BLaER1 treated with 17β-estradiol and CSF1 and Interleukin-3, amounts not matched to agents 10 nM and 100 nM (cell line): ENCODE measurements around the gene TMEM181.

Source experiments
- H3K27ac ChIP-seq, 11 experiments: shearing (Covaris generic); formaldehyde crosslinking; 2 replicates each; pipeline ENCODE4 v1.8.1; 2022
- H3K27me3 ChIP-seq, 11 experiments: shearing (Covaris generic); formaldehyde crosslinking; 2 replicates each; pipeline ENCODE4 v1.8.1; 2022
- H3K36me3 ChIP-seq, 11 experiments: shearing (Covaris generic); formaldehyde crosslinking; 2 replicates each; pipeline ENCODE4 v1.8.1; 2022
- H3K4me1 ChIP-seq, 10 experiments: shearing (Covaris generic); formaldehyde crosslinking; 2 replicates each; pipeline ENCODE4 v1.8.1; 2022
- H3K4me2 ChIP-seq, 11 experiments: shearing (Covaris generic); formaldehyde crosslinking; 2 replicates each; pipeline ENCODE4 v1.8.1; 2022
- H3K4me3 ChIP-seq, 10 experiments: shearing (Covaris generic); formaldehyde crosslinking; 2 replicates each; pipeline ENCODE4 v1.8.1; 2022
- H3K9ac ChIP-seq, 11 experiments: shearing (Covaris generic); formaldehyde crosslinking; 2 replicates each; pipeline ENCODE4 v1.8.1; 2022
- H3K9me3 ChIP-seq, 11 experiments: shearing (Covaris generic); formaldehyde crosslinking; replicated peaks in 1 of 11; 2 replicates each; pipeline ENCODE4 v1.8.1; 2022
- H4K20me1 ChIP-seq, 11 experiments: shearing (Covaris generic); formaldehyde crosslinking; 2 replicates each; pipeline ENCODE4 v1.8.1; 2022
- Cebpa-rat ChIP-seq, 11 experiments: shearing (Covaris generic); IDR thresholded peaks; 2 replicates each; pipeline ENCODE4 v1.8.1; 2022

Gene TMEM181

GRCh38 chr6:158662607-158662953 lies 102.7 kb downstream of the TMEM181 start:
- no peak for TF ChIP-seq Cebpa-rat (IDR thresholded peaks at IDR 0.05)
- peak overlapping the region in 10 of 11 experiments; percentile 23 to 95 (median 66); a peak in 18 of 22 replicates for H3K4me2 ChIP-seq
- H3K27me3 ChIP-seq, result peaks cover 0 to 68% (median 65%) of the 10 kb centered on the region in 11 experiments; a peak in 20 of 22 replicates
- peaks cover 0 to 16% (median 0%) of the 10 kb centered on the region in 11 experiments; a peak in 7 of 22 replicates for H3K36me3 ChIP-seq
- peak overlapping the region in 4 of 11 experiments; percentile 62 to 71 (median 65); a peak in 6 of 22 replicates for H3K9ac ChIP-seq
- H4K20me1 ChIP-seq, result no peaks in the 10 kb centered on the region
- H3K27ac ChIP-seq, result peak overlapping the region in 6 of 11 experiments; percentile 47 to 97 (median 69); a peak in 9 of 22 replicates
- peaks cover 0 to 9% (median 0%) of the 10 kb centered on the region in 11 experiments; a peak in 1 of 22 replicates for H3K9me3 ChIP-seq
- peak overlapping the region in 3 of 10 experiments; percentile 41 to 49 (median 44); a peak in 7 of 20 replicates for H3K4me3 ChIP-seq
- peaks cover 18 to 88% (median 58%) of the 10 kb centered on the region in 10 experiments; a peak in 19 of 20 replicates for H3K4me1 ChIP-seq

- Histone ChIP-seq H3K27me3 (peaks cover 0 to 74% (median 70%) of the 10 kb centered on the region in 11 experiments; a peak in 20 of 22 replicates), H3K9me3 (peaks cover 0 to 9% (median 0%) of the 10 kb centered on the region in 11 experiments; a peak in 1 of 22 replicates), H3K4me2 (peak overlapping the region; percentile 23 to 95 (median 59); a peak in 20 of 22 replicates), H3K36me3 (peaks cover 0 to 16% (median 0%) of the 10 kb centered on the region in 11 experiments; a peak in 7 of 22 replicates), H3K9ac (peak overlapping the region in 6 of 11 experiments; percentile 10 to 71 (median 62); a peak in 10 of 22 replicates), H3K4me3 (peak overlapping the region in 4 of 10 experiments; percentile 41 to 51 (median 46); a peak in 9 of 20 replicates), H3K4me1 (peaks cover 18 to 92% (median 63%) of the 10 kb centered on the region in 10 experiments; a peak in 19 of 20 replicates), H4K20me1 (no peaks in the 10 kb centered on the region), H3K27ac (peak overlapping the region in 7 of 11 experiments; percentile 15 to 97 (median 69); a peak in 12 of 22 replicates)
- no peak for TF ChIP-seq Cebpa-rat (IDR thresholded peaks at IDR 0.05)
Observed at GRCh38 chr6:158662954-158663624, 103.2 kb downstream of the TMEM181 start.

- H3K9ac ChIP-seq, result peak overlapping the region in 5 of 11 experiments; percentile 36 to 71 (median 62); a peak in 8 of 22 replicates
- no peaks in the 10 kb centered on the region for H4K20me1 ChIP-seq
- H3K36me3 ChIP-seq, result peaks cover 0 to 16% (median 0%) of the 10 kb centered on the region in 11 experiments; a peak in 7 of 22 replicates
- TF ChIP-seq Cebpa-rat (IDR thresholded peaks at IDR 0.05), result no peak
- H3K27ac ChIP-seq, result peak overlapping the region in 6 of 11 experiments; percentile 47 to 97 (median 69); a peak in 10 of 22 replicates
- peaks cover 0 to 80% (median 76%) of the 10 kb centered on the region in 11 experiments; a peak in 20 of 22 replicates for H3K27me3 ChIP-seq
- peaks cover 0 to 9% (median 0%) of the 10 kb centered on the region in 11 experiments; a peak in 1 of 22 replicates for H3K9me3 ChIP-seq
- H3K4me1 ChIP-seq, result peaks cover 18 to 98% (median 69%) of the 10 kb centered on the region in 10 experiments; a peak in 19 of 20 replicates
- H3K4me3 ChIP-seq, result peak overlapping the region in 4 of 10 experiments; percentile 41 to 51 (median 46); a peak in 8 of 20 replicates
- peak overlapping the region in 9 of 11 experiments; percentile 23 to 95 (median 75); a peak in 16 of 22 replicates for H3K4me2 ChIP-seq
Observed at GRCh38 chr6:158663625-158664165, 103.8 kb downstream of the TMEM181 start.

GRCh38 chr6:158665332-158665731 lies 105.4 kb downstream of the TMEM181 start:
- peak overlapping the region in 6 of 11 experiments; percentile 88 to 99 (median 98); a peak in 10 of 22 replicates for H3K27ac ChIP-seq
- no peak overlapping the region for H3K4me3 ChIP-seq
- H3K4me1 ChIP-seq, result peaks cover 18 to 98% (median 65%) of the 10 kb centered on the region in 10 experiments; a peak in 19 of 20 replicates
- TF ChIP-seq Cebpa-rat (IDR thresholded peaks at IDR 0.05), result no peak
- peak overlapping the region in 7 of 11 experiments; percentile 74 to 95 (median 88); a peak in 12 of 22 replicates for H3K4me2 ChIP-seq
- peaks cover 0 to 91% (median 85%) of the 10 kb centered on the region in 11 experiments; a peak in 20 of 22 replicates for H3K27me3 ChIP-seq
- peaks cover 0 to 9% (median 0%) of the 10 kb centered on the region in 11 experiments; a peak in 1 of 22 replicates for H3K9me3 ChIP-seq
- H3K36me3 ChIP-seq, result peaks cover 0 to 21% (median 0%) of the 10 kb centered on the region in 11 experiments; a peak in 7 of 22 replicates
- no peaks in the 10 kb centered on the region for H4K20me1 ChIP-seq
- peak overlapping the region in 5 of 11 experiments; percentile 76 to 92 (median 86); a peak in 4 of 22 replicates for H3K9ac ChIP-seq

- peaks cover 0 to 80% (median 77%) of the 10 kb centered on the region in 11 experiments; a peak in 20 of 22 replicates for H3K27me3 ChIP-seq
- no peaks in the 10 kb centered on the region for H4K20me1 ChIP-seq
- H3K9me3 ChIP-seq, result peaks cover 0 to 9% (median 0%) of the 10 kb centered on the region in 11 experiments; a peak in 1 of 22 replicates
- peaks cover 18 to 93% (median 60%) of the 10 kb centered on the region in 10 experiments; a peak in 19 of 20 replicates for H3K4me1 ChIP-seq
- peak overlapping the region in 9 of 11 experiments; percentile 36 to 92 (median 80); a peak in 15 of 22 replicates for H3K9ac ChIP-seq
- peak overlapping the region; percentile 6 to 95 (median 75); a peak in 20 of 22 replicates for H3K4me2 ChIP-seq
- peak overlapping the region in 2 of 10 experiments; percentile 11 to 22; a peak in 1 of 20 replicates for H3K4me3 ChIP-seq
- TF ChIP-seq Cebpa-rat (IDR thresholded peaks at IDR 0.05), result peak in 10 of 11 experiments; percentile 49 to 99 (median 94); a peak in 16 of 22 replicates
- H3K36me3 ChIP-seq, result peaks cover 0 to 21% (median 0%) of the 10 kb centered on the region in 11 experiments; a peak in 7 of 22 replicates
- peak overlapping the region in 10 of 11 experiments; percentile 57 to 99 (median 90); a peak in 19 of 22 replicates for H3K27ac ChIP-seq
Observed at GRCh38 chr6:158666628-158667359, 106.9 kb downstream of the TMEM181 start.

GRCh38 chr6:158667360-158667981 lies 107.6 kb downstream of the TMEM181 start:
- H3K4me1 ChIP-seq, result peaks cover 17 to 86% (median 56%) of the 10 kb centered on the region in 10 experiments; a peak in 19 of 20 replicates
- peaks cover 0 to 74% (median 70%) of the 10 kb centered on the region in 11 experiments; a peak in 20 of 22 replicates for H3K27me3 ChIP-seq
- peak overlapping the region in 8 of 11 experiments; percentile 50 to 88 (median 81); a peak in 14 of 22 replicates for H3K9ac ChIP-seq
- H3K4me2 ChIP-seq, result peak overlapping the region in 10 of 11 experiments; percentile 5 to 88 (median 74); a peak in 18 of 22 replicates
- TF ChIP-seq Cebpa-rat (IDR thresholded peaks at IDR 0.05), result peak in 4 of 11 experiments; percentile 1 to 87 (median 37); a peak in 6 of 22 replicates
- peaks cover 0 to 9% (median 0%) of the 10 kb centered on the region in 11 experiments; a peak in 1 of 22 replicates for H3K9me3 ChIP-seq
- no peaks in the 10 kb centered on the region for H4K20me1 ChIP-seq
- H3K27ac ChIP-seq, result peak overlapping the region in 10 of 11 experiments; percentile 60 to 99 (median 90); a peak in 20 of 22 replicates
- H3K4me3 ChIP-seq, result peak overlapping the region in 1 of 10 experiments; percentile 17; a peak in 2 of 20 replicates
- peaks cover 0 to 21% (median 0%) of the 10 kb centered on the region in 11 experiments; a peak in 7 of 22 replicates for H3K36me3 ChIP-seq

- H3K27me3 ChIP-seq, result peaks cover 0 to 61% (median 58%) of the 10 kb centered on the region in 11 experiments; a peak in 20 of 22 replicates
- H3K36me3 ChIP-seq, result peaks cover 0 to 21% (median 0%) of the 10 kb centered on the region in 11 experiments; a peak in 7 of 22 replicates
- H3K4me1 ChIP-seq, result peaks cover 8 to 74% (median 43%) of the 10 kb centered on the region in 10 experiments; a peak in 18 of 20 replicates
- H4K20me1 ChIP-seq, result no peaks in the 10 kb centered on the region
- H3K9ac ChIP-seq, result peak overlapping the region in 3 of 11 experiments; percentile 80 to 85 (median 84); a peak in 5 of 22 replicates
- peak overlapping the region in 6 of 11 experiments; percentile 74 to 88 (median 82); a peak in 11 of 22 replicates for H3K4me2 ChIP-seq
- TF ChIP-seq Cebpa-rat (IDR thresholded peaks at IDR 0.05), result no peak
- peak overlapping the region in 6 of 11 experiments; percentile 88 to 99 (median 98); a peak in 12 of 22 replicates for H3K27ac ChIP-seq
- no peak overlapping the region for H3K4me3 ChIP-seq
- H3K9me3 ChIP-seq, result peaks cover 0 to 9% (median 0%) of the 10 kb centered on the region in 11 experiments; a peak in 1 of 22 replicates
Observed at GRCh38 chr6:158668707-158669103, 108.8 kb downstream of the TMEM181 start.
